Lung (tissue), 12 donors: Measurements from ENCODE around the gene TFF2. TPM values are rescaled to one million over a fixed set of nuclear protein-coding genes. Genes with fewer than 3 reads are reported as not detected.

Source experiments
- ATAC-seq: fragments of 200-7000 bp; cut with Tn5 transposase; one replicate; pipeline ENCODE4 v1.9.1; 2020; ENCODE audit warnings: moderate number of reproducible peaks; ENCODE audit not compliant: insufficient read depth, low FRiP score
- DNase-seq, 3 donors: peaks; one replicate each; pipeline ENCODE4 v3.0.0-alpha.2; 2013 to 2017
- H3K27ac ChIP-seq, 2 donors: one replicate each; pipeline ENCODE4 v1.5.1; 2013; ENCODE audit warnings: mild to moderate bottlenecking in 2 of 2, moderate library complexity in 2 of 2, control low read depth in 1 of 2, inconsistent platforms in 1 of 2, low read depth in 1 of 2, low read length in 1 of 2
- H3K27me3 ChIP-seq, 3 donors: one replicate each; pipeline ENCODE4 v1.5.1; 2013; ENCODE audit warnings: low read length in 2 of 3; ENCODE audit not compliant: control insufficient read depth in 3 of 3, insufficient read depth in 3 of 3
- H3K36me3 ChIP-seq, 4 donors: one replicate each; pipeline ENCODE4 v1.5.1; 2013; ENCODE audit warnings: low read length in 4 of 4, mild to moderate bottlenecking in 1 of 4, moderate library complexity in 1 of 4; ENCODE audit not compliant: control insufficient read depth in 4 of 4, insufficient read depth in 4 of 4
- H3K4me1 ChIP-seq, 5 donors: one replicate each; pipeline ENCODE4 v1.5.1; 2013; ENCODE audit warnings: low read length in 5 of 5, mild to moderate bottlenecking in 2 of 5, moderate library complexity in 1 of 5; ENCODE audit not compliant: control insufficient read depth in 5 of 5, insufficient read depth in 5 of 5
- H3K4me3 ChIP-seq: one replicate; pipeline ENCODE4 v1.5.1; 2013; ENCODE audit warnings: mild to moderate bottlenecking, control low read depth, moderate library complexity
- H3K9ac ChIP-seq, 2 donors: one replicate each; pipeline ENCODE4 v1.5.1; 2013; ENCODE audit warnings: low read length in 2 of 2, control low read depth in 1 of 2; ENCODE audit not compliant: insufficient read depth in 1 of 2
- H3K9me3 ChIP-seq, 4 donors: one replicate each; pipeline ENCODE4 v1.5.1; 2013; ENCODE audit warnings: low read length in 3 of 4, mild to moderate bottlenecking in 1 of 4, moderate library complexity in 1 of 4; ENCODE audit not compliant: control insufficient read depth in 4 of 4, insufficient read depth in 3 of 4
- CTCF ChIP-seq: IDR thresholded peaks from 2 replicates; pipeline ENCODE4 v1.5.1; 2012; ENCODE audit warnings: mild to moderate bottlenecking; ENCODE audit errors: control extremely low read depth, extremely low read depth
- WGBS, 2 donors: extraction: QIAGEN DNeasy Blood & Tissue Kit; methylation state at CpG; one replicate each; pipeline ENCODE4 v1.1.7; 2013; 5-methylcytosine and 5-hydroxymethylcytosine counted together
- polyA plus RNA-seq, 2 donors: library from polyadenylated mRNA; stranded (reverse); fragments of 200-250 nt; gene quantifications; one replicate each; pipeline ENCODE4 v1.2.1, GENCODE V29; 2013
- total RNA-seq, 2 donors: library from RNA; depleted of rRNA in 1 of 2; stranded (reverse); fragments of >200 nt in 1 of 2; gene quantifications; one replicate each; pipeline ENCODE4 v1.2.1, GENCODE V29; 2014 to 2021
- donor health status: control.
- donor health status: control.
- donor health status: Bipolar disorder and iron deficiency.
- donor health status: healthy.
- donor health status: DM: yes; HTN: yes; CAD: no.

The TFF2 gene
- total and polyA plus RNA-seq, 4 donors: not detected

- Histone ChIP-seq H3K27ac (no peak overlapping the region), H3K9ac (no peak overlapping the region), H3K36me3 (no peaks in the 10 kb centered on the region), H3K4me3 (no peak overlapping the region), H3K9me3 (peaks cover 0 to 3% (median 0%) of the 10 kb centered on the region in 4 donors), H3K4me1 (peaks cover 0 to 9% (median 0%) of the 10 kb centered on the region in 5 donors), H3K27me3 (no peaks in the 10 kb centered on the region)
- DNase-seq (no peak), ATAC-seq (no peak)
- no peak for TF ChIP-seq CTCF
- 91 to 94% methylated on average over 14 of the region's 14 CpGs for WGBS, 2 donors
Measured at GRCh38 chr21:42397746-42398394, 47.1 kb upstream of the TFF2 start.

- WGBS, 2 donors: 91 to 93% methylated on average over 19 of the region's 19 CpGs
- Histone ChIP-seq H3K9ac (no peak overlapping the region), H3K27ac (no peak overlapping the region), H3K4me1 (peaks cover 0 to 11% (median 0%) of the 10 kb centered on the region in 5 donors), H3K27me3 (no peaks in the 10 kb centered on the region), H3K9me3 (peaks cover 0 to 3% (median 0%) of the 10 kb centered on the region in 4 donors), H3K4me3 (no peak overlapping the region), H3K36me3 (no peaks in the 10 kb centered on the region)
- no peak for DNase-seq
- no peak for TF ChIP-seq CTCF
- ATAC-seq: no peak
Measured at GRCh38 chr21:42396799-42397745, 46.3 kb upstream of the TFF2 start.

- ATAC-seq (no peak), DNase-seq (no peak)
- no peaks in the 10 kb centered on the region for H3K36me3 ChIP-seq
- H3K4me3 ChIP-seq: no peak within 1 kb of the TSS
- 53 to 78% methylated on average over 17 of the region's 17 CpGs for WGBS, 2 donors
- no peak within 1 kb of the TSS for H3K9ac ChIP-seq
- H3K4me1 ChIP-seq: peaks cover 0 to 11% (median 0%) of the 10 kb centered on the region in 5 donors
- no peak for TF ChIP-seq CTCF
- H3K27ac ChIP-seq: peak within 1 kb of the TSS in 1 of 2 donors; percentile 74
- H3K9me3 ChIP-seq: no peaks in the 10 kb centered on the region
- peaks cover 0 to 2% (median 0%) of the 10 kb centered on the region in 3 donors for H3K27me3 ChIP-seq
Measured at GRCh38 chr21:42395905-42396651, 45.3 kb upstream of the TFF2 start, which contains the start of gene TMPRSS3. Gene TMPRSS3, minus strand, starts transcription at chr21:42396052. Its CDS starts 635 bp downstream, at chr21:42395417.
